ENCODE measurements around the gene PAQR5. TPM values are rescaled to one million over a fixed set of nuclear protein-coding genes. Genes with fewer than 3 reads are reported as not detected.

PAQR5 gene
- total and polyA plus RNA-seq, 7 donors = 0.36 to 19.7 (median 10.2) TPM; not detected in 2

DNA sequence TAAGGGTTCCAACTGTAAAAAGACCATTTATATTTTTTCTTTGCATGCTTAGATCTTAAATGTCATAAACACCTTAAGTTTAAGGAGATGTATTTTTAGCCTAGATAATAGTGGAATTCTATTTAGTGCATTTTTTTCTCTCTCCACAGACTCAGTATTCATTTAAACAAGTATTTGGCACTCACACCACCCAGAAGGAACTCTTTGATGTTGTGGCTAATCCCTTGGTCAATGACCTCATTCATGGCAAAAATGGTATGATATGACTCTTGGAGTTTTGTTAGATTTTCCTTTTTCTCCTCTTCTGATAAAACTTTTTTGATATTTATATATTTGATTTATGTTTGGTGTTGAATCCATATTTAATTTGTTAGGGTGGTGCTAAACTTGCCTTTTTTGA lies 122.8 kb downstream of the PAQR5 start:
- no peaks in the 10 kb centered on the region for H3K27me3 ChIP-seq
- H3K4me1 ChIP-seq = no peaks in the 10 kb centered on the region
- H3K36me3 ChIP-seq = no peaks in the 10 kb centered on the region
- intact Hi-C loops (cut with DNase I) = no loop called here
- H3K9me3 ChIP-seq = no peaks in the 10 kb centered on the region
- no peak overlapping the region for H3K27ac ChIP-seq
- no peak overlapping the region for H3K4me3 ChIP-seq
- no peak for DNase-seq
- no peak for TF ChIP-seq EP300 (IDR thresholded peaks at IDR 0.05)
- TF ChIP-seq POLR2AphosphoS5 (IDR thresholded peaks at IDR 0.05) = no peak
- no peak for TF ChIP-seq POLR2A (IDR thresholded peaks at IDR 0.05)
- TF ChIP-seq, protein P1, sequence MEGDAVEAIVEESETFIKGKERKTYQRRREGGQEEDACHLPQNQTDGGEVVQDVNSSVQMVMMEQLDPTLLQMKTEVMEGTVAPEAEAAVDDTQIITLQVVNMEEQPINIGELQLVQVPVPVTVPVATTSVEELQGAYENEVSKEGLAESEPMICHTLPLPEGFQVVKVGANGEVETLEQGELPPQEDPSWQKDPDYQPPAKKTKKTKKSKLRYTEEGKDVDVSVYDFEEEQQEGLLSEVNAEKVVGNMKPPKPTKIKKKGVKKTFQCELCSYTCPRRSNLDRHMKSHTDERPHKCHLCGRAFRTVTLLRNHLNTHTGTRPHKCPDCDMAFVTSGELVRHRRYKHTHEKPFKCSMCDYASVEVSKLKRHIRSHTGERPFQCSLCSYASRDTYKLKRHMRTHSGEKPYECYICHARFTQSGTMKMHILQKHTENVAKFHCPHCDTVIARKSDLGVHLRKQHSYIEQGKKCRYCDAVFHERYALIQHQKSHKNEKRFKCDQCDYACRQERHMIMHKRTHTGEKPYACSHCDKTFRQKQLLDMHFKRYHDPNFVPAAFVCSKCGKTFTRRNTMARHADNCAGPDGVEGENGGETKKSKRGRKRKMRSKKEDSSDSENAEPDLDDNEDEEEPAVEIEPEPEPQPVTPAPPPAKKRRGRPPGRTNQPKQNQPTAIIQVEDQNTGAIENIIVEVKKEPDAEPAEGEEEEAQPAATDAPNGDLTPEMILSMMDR (IDR thresholded peaks at IDR 0.05) = no peak

DNA sequence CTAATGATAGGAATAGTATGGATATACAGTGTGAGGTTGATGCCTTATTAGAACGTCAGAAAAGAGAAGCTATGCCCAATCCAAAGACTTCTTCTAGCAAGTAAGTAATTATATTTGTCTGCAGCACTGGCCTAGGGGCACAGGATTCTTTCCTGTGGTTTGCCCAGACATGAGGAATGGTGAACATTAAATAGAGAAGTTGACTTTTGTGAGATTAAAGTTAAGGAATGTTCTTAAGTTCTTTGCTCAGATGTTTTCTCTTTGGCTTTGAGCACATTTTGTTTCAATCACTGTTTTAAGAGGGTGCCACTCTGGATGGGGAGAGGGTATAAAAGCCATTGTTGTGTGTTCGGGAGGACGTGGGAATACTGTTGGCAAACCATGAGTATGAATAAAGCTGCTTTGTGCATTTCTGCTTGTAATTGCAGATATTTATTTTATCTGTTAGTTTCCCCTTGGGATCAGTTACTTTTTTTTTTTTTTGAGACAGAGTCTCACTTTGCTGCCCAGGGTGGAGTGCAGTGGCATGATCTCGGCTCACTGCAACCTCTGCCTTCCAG lies 123.7 kb downstream of the PAQR5 start:
- H3K4me3 ChIP-seq = no peak overlapping the region
- DNase-seq = no peak
- no peak for TF ChIP-seq POLR2A (IDR thresholded peaks at IDR 0.05)
- TF ChIP-seq, protein P1 (IDR thresholded peaks at IDR 0.05) = no peak
- TF ChIP-seq EP300 (IDR thresholded peaks at IDR 0.05) = no peak
- TF ChIP-seq POLR2AphosphoS5 (IDR thresholded peaks at IDR 0.05) = no peak
- WGBS, 2 donors = 92% methylated on average over 4 of the region's 4 CpGs
- H3K36me3 ChIP-seq = no peaks in the 10 kb centered on the region
- no peaks in the 10 kb centered on the region for H3K27me3 ChIP-seq
- intact Hi-C loops (cut with DNase I) = no loop called here
- no peaks in the 10 kb centered on the region for H3K4me1 ChIP-seq
- H3K9me3 ChIP-seq = no peaks in the 10 kb centered on the region
- no peak overlapping the region for H3K27ac ChIP-seq

DNA sequence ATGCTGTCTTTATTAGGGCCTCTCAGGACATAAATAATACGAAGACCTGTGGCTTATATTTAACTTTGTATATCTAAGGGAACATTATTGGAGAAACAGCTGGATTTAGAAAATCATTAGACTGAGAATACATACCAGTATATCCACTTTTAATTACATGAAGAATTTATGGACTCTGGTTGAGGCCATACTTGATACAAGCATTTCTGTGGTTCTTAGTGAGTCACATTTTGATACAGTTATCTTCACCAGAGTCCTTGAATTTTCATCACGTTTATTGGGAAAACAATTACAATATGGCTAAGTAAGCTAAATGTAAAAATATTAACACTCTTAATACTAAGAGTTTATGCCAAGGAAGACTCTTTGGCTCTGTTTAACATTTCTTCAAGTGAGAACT lies 125.3 kb downstream of the PAQR5 start:
- H3K9me3 ChIP-seq = no peaks in the 10 kb centered on the region
- no peaks in the 10 kb centered on the region for H3K36me3 ChIP-seq
- no peak overlapping the region for H3K4me3 ChIP-seq
- no peaks in the 10 kb centered on the region for H3K27me3 ChIP-seq
- no peak overlapping the region for H3K27ac ChIP-seq
- DNase-seq = no peak
- TF ChIP-seq EP300 (IDR thresholded peaks at IDR 0.05) (no peak), POLR2A (IDR thresholded peaks at IDR 0.05) (no peak), POLR2AphosphoS5 (IDR thresholded peaks at IDR 0.05) (no peak)
- TF ChIP-seq, protein P1 (IDR thresholded peaks at IDR 0.05) = no peak
- H3K4me1 ChIP-seq = no peaks in the 10 kb centered on the region
- 91 to 93% methylated on average over 2 of the region's 2 CpGs for WGBS, 2 donors
- intact Hi-C loops (cut with DNase I) = no loop called here

DNA sequence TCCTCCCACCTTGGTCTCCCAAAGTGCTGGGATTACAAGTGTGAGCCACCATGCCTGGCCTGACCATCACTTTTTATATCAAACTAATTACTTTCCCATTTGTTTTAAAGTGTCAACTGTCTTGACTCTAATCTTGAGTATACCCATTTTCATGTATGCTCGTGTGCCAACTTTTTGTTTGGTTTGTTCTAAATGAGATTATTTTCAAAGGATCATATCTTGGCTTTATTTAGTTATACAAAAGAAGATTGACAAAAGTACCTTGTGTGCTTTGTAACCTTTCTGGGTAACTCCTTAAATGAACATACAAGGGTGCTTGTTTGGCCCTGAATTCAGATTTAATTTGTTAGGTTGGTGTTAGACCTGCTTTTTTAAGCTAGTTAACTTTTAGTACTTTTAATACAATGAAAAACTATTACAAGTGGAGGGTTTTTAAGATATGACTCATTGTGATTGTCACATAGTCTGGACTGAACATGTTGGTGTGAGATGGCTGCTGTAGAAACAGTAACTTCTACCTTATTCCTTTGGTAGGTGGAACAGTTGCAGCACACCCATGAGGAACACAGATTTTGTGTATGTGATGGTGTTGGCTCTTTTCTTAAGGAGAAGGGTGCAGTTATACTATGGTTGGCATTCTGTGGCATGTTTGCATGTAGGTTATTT lies 126.2 kb downstream of the PAQR5 start:
- TF ChIP-seq POLR2AphosphoS5 (IDR thresholded peaks at IDR 0.05) = no peak
- TF ChIP-seq, protein P1 (IDR thresholded peaks at IDR 0.05) = no peak
- 88 to 95% methylated on average over 1 of the region's 1 CpG for WGBS, 2 donors
- intact Hi-C loops (cut with DNase I) = no loop called here
- Histone ChIP-seq H3K4me1 (no peaks in the 10 kb centered on the region), H3K27ac (no peak overlapping the region), H3K4me3 (no peak overlapping the region), H3K9me3 (no peaks in the 10 kb centered on the region), H3K36me3 (no peaks in the 10 kb centered on the region), H3K27me3 (no peaks in the 10 kb centered on the region)
- DNase-seq = no peak

DNA sequence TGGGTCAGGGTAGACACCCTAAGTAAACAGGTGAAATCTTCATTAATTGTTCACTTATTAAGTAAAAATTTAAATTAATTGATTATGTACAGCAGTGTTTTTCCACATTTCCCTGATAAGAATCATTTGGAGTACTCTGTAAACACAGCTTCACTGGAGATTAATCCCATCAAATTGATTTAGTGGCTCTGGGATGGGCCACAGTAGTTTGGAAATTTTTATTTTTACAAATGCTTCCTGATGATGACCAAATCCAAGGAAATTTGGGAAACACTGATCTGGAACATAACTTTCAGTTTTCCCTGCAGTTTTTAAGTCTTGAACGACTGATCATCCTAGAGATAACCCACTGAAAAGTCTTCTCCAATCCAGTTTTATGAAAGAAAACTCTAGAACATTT lies 135.1 kb downstream of the PAQR5 start:
- no peaks in the 10 kb centered on the region for H3K9me3 ChIP-seq
- no peaks in the 10 kb centered on the region for H3K4me1 ChIP-seq
- H3K4me3 ChIP-seq = no peak overlapping the region
- no peak for DNase-seq
- H3K27ac ChIP-seq = no peak overlapping the region
- no peaks in the 10 kb centered on the region for H3K27me3 ChIP-seq
- TF ChIP-seq POLR2AphosphoS5 (IDR thresholded peaks at IDR 0.05) (no peak), EP300 (IDR thresholded peaks at IDR 0.05) (no peak), POLR2A (IDR thresholded peaks at IDR 0.05) (no peak)
- TF ChIP-seq, protein P1 (IDR thresholded peaks at IDR 0.05) = no peak
- 85 to 96% methylated on average over 1 of the region's 1 CpG for WGBS, 2 donors
- H3K36me3 ChIP-seq = no peaks in the 10 kb centered on the region
- intact Hi-C loops (cut with DNase I) = no loop called here

Measured in sigmoid colon (tissue), 7 donors.